Measurements from ENCODE around the gene PCSK2. TPM values are rescaled to one million over a fixed set of nuclear protein-coding genes. Genes with fewer than 3 reads are reported as not detected.

PCSK2 gene
- total and polyA plus RNA-seq, 5 donors from 2014 or later = not detected

GRCh38 chr20:17430125-17430950, 203.5 kb downstream of the PCSK2 start:
- no peaks in the 10 kb centered on the region for H3K4me1 Mint-ChIP-seq
- Histone ChIP-seq H3K9me3 (ENCODE audit: control insufficient read depth in 2 of 2, low read length in 2 of 2) (no peaks in the 10 kb centered on the region), H3K36me3 (ENCODE audit: control insufficient read depth, insufficient read depth, low read length) (no peaks in the 10 kb centered on the region), H3K4me3 (ENCODE audit: low read depth, low read length) (no peak overlapping the region), H3K4me1 (ENCODE audit: control insufficient read depth, insufficient read depth, low read length, poor library complexity, severe bottlenecking) (no peaks in the 10 kb centered on the region), H3K27ac (ENCODE audit: insufficient read depth, low read length, poor library complexity, severe bottlenecking) (no peak overlapping the region), H3K27me3 (ENCODE audit: control insufficient read depth, insufficient read depth, low read length) (no peaks in the 10 kb centered on the region)
- no peak overlapping the region for H3K27ac Mint-ChIP-seq
- peaks cover 0 to 2% (median 0%) of the 10 kb centered on the region in 7 donors for H3K9me3 Mint-ChIP-seq
- ATAC-seq (ENCODE audit: low read depth in 2 of 2) (no peak), DNase-seq (no peak)
- H3K27me3 Mint-ChIP-seq = peaks cover 10% of the 10 kb centered on the region
- H3K36me3 Mint-ChIP-seq = no peaks in the 10 kb centered on the region
- H3K4me3 Mint-ChIP-seq = no peak overlapping the region

- Mint-ChIP-seq H3K27ac (no peak overlapping the region), H3K9me3 (peaks cover 0 to 2% (median 0%) of the 10 kb centered on the region in 7 donors)
These were observed 205.0 kb downstream of the PCSK2 start for GRCh38 chr20:17431621-17432364.

GRCh38 chr20:17436664-17437063, 209.8 kb downstream of the PCSK2 start:
- no peak for ATAC-seq (ENCODE audit: low read depth in 2 of 2)
- no peak for DNase-seq
- Mint-ChIP-seq H3K27ac (no peak overlapping the region), H3K36me3 (no peaks in the 10 kb centered on the region), H3K27me3 (peaks cover 12% of the 10 kb centered on the region), H3K9me3 (peaks cover 0 to 2% (median 0%) of the 10 kb centered on the region in 7 donors), H3K4me1 (no peaks in the 10 kb centered on the region), H3K4me3 (no peak overlapping the region)
- Histone ChIP-seq H3K4me1 (ENCODE audit: control insufficient read depth, insufficient read depth, low read length, poor library complexity, severe bottlenecking) (no peaks in the 10 kb centered on the region), H3K27me3 (ENCODE audit: control insufficient read depth, insufficient read depth, low read length) (no peaks in the 10 kb centered on the region), H3K4me3 (ENCODE audit: low read depth, low read length) (no peak overlapping the region), H3K27ac (ENCODE audit: insufficient read depth, low read length, poor library complexity, severe bottlenecking) (no peak overlapping the region), H3K36me3 (ENCODE audit: control insufficient read depth, insufficient read depth, low read length) (no peaks in the 10 kb centered on the region), H3K9me3 (ENCODE audit: control insufficient read depth in 2 of 2, low read length in 2 of 2) (no peaks in the 10 kb centered on the region)

More at GRCh38 chr20:17431621-17432364, 205.0 kb downstream of the PCSK2 start:
- no peak overlapping the region for H3K27ac ChIP-seq (ENCODE audit: insufficient read depth, low read length, poor library complexity, severe bottlenecking)
- ATAC-seq (ENCODE audit: low read depth in 2 of 2) = no peak
- no peak overlapping the region for H3K4me3 ChIP-seq (ENCODE audit: low read depth, low read length)
- Mint-ChIP-seq H3K36me3 (no peaks in the 10 kb centered on the region), H3K4me3 (no peak overlapping the region), H3K27me3 (peaks cover 10% of the 10 kb centered on the region), H3K4me1 (no peaks in the 10 kb centered on the region)
- peak; percentile 7 to 41 (median 31) for DNase-seq
- no peaks in the 10 kb centered on the region for H3K27me3 ChIP-seq (ENCODE audit: control insufficient read depth, insufficient read depth, low read length)
- no peaks in the 10 kb centered on the region for H3K4me1 ChIP-seq (ENCODE audit: control insufficient read depth, insufficient read depth, low read length, poor library complexity, severe bottlenecking)
- H3K36me3 ChIP-seq (ENCODE audit: control insufficient read depth, insufficient read depth, low read length) = no peaks in the 10 kb centered on the region
- no peaks in the 10 kb centered on the region for H3K9me3 ChIP-seq (ENCODE audit: control insufficient read depth in 2 of 2, low read length in 2 of 2)

GRCh38 chr20:17437251-17437650, 210.4 kb downstream of the PCSK2 start:
- no peaks in the 10 kb centered on the region for H3K36me3 ChIP-seq (ENCODE audit: control insufficient read depth, insufficient read depth, low read length)
- H3K9me3 ChIP-seq (ENCODE audit: control insufficient read depth in 2 of 2, low read length in 2 of 2) = peaks cover 0 to 2% of the 10 kb centered on the region in 2 experiments
- no peak overlapping the region for H3K4me3 Mint-ChIP-seq
- no peaks in the 10 kb centered on the region for H3K4me1 Mint-ChIP-seq
- DNase-seq (no peak), ATAC-seq (ENCODE audit: low read depth in 2 of 2) (no peak)
- no peaks in the 10 kb centered on the region for H3K27me3 ChIP-seq (ENCODE audit: control insufficient read depth, insufficient read depth, low read length)
- H3K9me3 Mint-ChIP-seq = peaks cover 0 to 3% (median 0%) of the 10 kb centered on the region in 7 donors
- H3K4me1 ChIP-seq (ENCODE audit: control insufficient read depth, insufficient read depth, low read length, poor library complexity, severe bottlenecking) = no peaks in the 10 kb centered on the region
- peaks cover 12% of the 10 kb centered on the region for H3K27me3 Mint-ChIP-seq
- no peak overlapping the region for H3K27ac Mint-ChIP-seq
- H3K4me3 ChIP-seq (ENCODE audit: low read depth, low read length) = no peak overlapping the region
- H3K27ac ChIP-seq (ENCODE audit: insufficient read depth, low read length, poor library complexity, severe bottlenecking) = no peak overlapping the region
- H3K36me3 Mint-ChIP-seq = no peaks in the 10 kb centered on the region

- DNase-seq (no peak), ATAC-seq (ENCODE audit: low read depth in 2 of 2) (no peak)
- Mint-ChIP-seq H3K27me3 (peaks cover 12% of the 10 kb centered on the region), H3K36me3 (no peaks in the 10 kb centered on the region), H3K4me3 (no peak overlapping the region), H3K9me3 (peaks cover 0 to 2% (median 0%) of the 10 kb centered on the region in 7 donors), H3K4me1 (no peaks in the 10 kb centered on the region), H3K27ac (peak overlapping the region in 1 of 3 donors; percentile 60)
- Histone ChIP-seq H3K4me3 (ENCODE audit: low read depth, low read length) (no peak overlapping the region), H3K36me3 (ENCODE audit: control insufficient read depth, insufficient read depth, low read length) (no peaks in the 10 kb centered on the region), H3K27ac (ENCODE audit: insufficient read depth, low read length, poor library complexity, severe bottlenecking) (no peak overlapping the region), H3K27me3 (ENCODE audit: control insufficient read depth, insufficient read depth, low read length) (no peaks in the 10 kb centered on the region), H3K9me3 (ENCODE audit: control insufficient read depth in 2 of 2, low read length in 2 of 2) (peaks cover 0 to 2% of the 10 kb centered on the region in 2 experiments), H3K4me1 (ENCODE audit: control insufficient read depth, insufficient read depth, low read length, poor library complexity, severe bottlenecking) (no peaks in the 10 kb centered on the region)
These were observed 211.7 kb downstream of the PCSK2 start for GRCh38 chr20:17438436-17439039.

GRCh38 chr20:17439616-17440296, 212.9 kb downstream of the PCSK2 start:
- no peak overlapping the region for H3K27ac ChIP-seq (ENCODE audit: insufficient read depth, low read length, poor library complexity, severe bottlenecking)
- Mint-ChIP-seq H3K27ac (no peak overlapping the region), H3K4me1 (no peaks in the 10 kb centered on the region), H3K36me3 (no peaks in the 10 kb centered on the region), H3K4me3 (no peak overlapping the region), H3K27me3 (peaks cover 14% of the 10 kb centered on the region), H3K9me3 (peaks cover 0 to 2% (median 0%) of the 10 kb centered on the region in 7 donors)
- no peaks in the 10 kb centered on the region for H3K36me3 ChIP-seq (ENCODE audit: control insufficient read depth, insufficient read depth, low read length)
- H3K4me3 ChIP-seq (ENCODE audit: low read depth, low read length) = no peak overlapping the region
- H3K9me3 ChIP-seq (ENCODE audit: control insufficient read depth in 2 of 2, low read length in 2 of 2) = peaks cover 0 to 2% of the 10 kb centered on the region in 2 experiments
- H3K27me3 ChIP-seq (ENCODE audit: control insufficient read depth, insufficient read depth, low read length) = no peaks in the 10 kb centered on the region
- DNase-seq = no peak
- H3K4me1 ChIP-seq (ENCODE audit: control insufficient read depth, insufficient read depth, low read length, poor library complexity, severe bottlenecking) = no peaks in the 10 kb centered on the region
- ATAC-seq (ENCODE audit: low read depth in 2 of 2) = no peak

- Mint-ChIP-seq H3K27ac (peak overlapping the region in 1 of 3 donors; percentile 54), H3K4me1 (no peaks in the 10 kb centered on the region), H3K4me3 (no peak overlapping the region), H3K9me3 (peaks cover 0 to 2% (median 0%) of the 10 kb centered on the region in 7 donors), H3K36me3 (no peaks in the 10 kb centered on the region), H3K27me3 (peaks cover 14% of the 10 kb centered on the region)
- Histone ChIP-seq H3K4me3 (ENCODE audit: low read depth, low read length) (no peak overlapping the region), H3K36me3 (ENCODE audit: control insufficient read depth, insufficient read depth, low read length) (no peaks in the 10 kb centered on the region), H3K4me1 (ENCODE audit: control insufficient read depth, insufficient read depth, low read length, poor library complexity, severe bottlenecking) (no peaks in the 10 kb centered on the region), H3K9me3 (ENCODE audit: control insufficient read depth in 2 of 2, low read length in 2 of 2) (peaks cover 0 to 2% of the 10 kb centered on the region in 2 experiments), H3K27me3 (ENCODE audit: control insufficient read depth, insufficient read depth, low read length) (no peaks in the 10 kb centered on the region), H3K27ac (ENCODE audit: insufficient read depth, low read length, poor library complexity, severe bottlenecking) (no peak overlapping the region)
- ATAC-seq (ENCODE audit: low read depth in 2 of 2) (no peak), DNase-seq (no peak)
These were observed 214.9 kb downstream of the PCSK2 start for GRCh38 chr20:17441745-17442144.
